Measurements from ENCODE around the gene RFPL1.

RFPL1 gene

GRCh38 chr22:29491012-29491411 lies 52.6 kb downstream of the RFPL1 start:
- intact Hi-C loops (cut with DNase I) = no loop called here
- DNase-seq = no peak

Data from head of caudate nucleus (tissue), 42 donors.